K562 (cell line): ENCODE data around the gene IL17RA.

Source experiments
- BHLHE40 ChIP-seq: IDR thresholded peaks from 2 replicates; pipeline ENCODE4 v1.6.1; 2011; ENCODE audit warnings: low read length, improper control_type of control experiment
- BRF1 ChIP-seq: IDR thresholded peaks from 3 replicates; pipeline ENCODE4 v1.6.1; 2011; ENCODE audit warnings: borderline replicate concordance, mild to moderate bottlenecking; ENCODE audit not compliant: insufficient read length; ENCODE audit errors: extremely low read depth
- CC2D1A ChIP-seq: fragments of 450-650 bp; IDR thresholded peaks from 2 replicates; pipeline ENCODE4 v1.6.1; 2017; ENCODE audit warnings: mild to moderate bottlenecking
- JUND ChIP-seq, 2 experiments: IDR thresholded peaks; 2 replicates in 1 of 2; 3 replicates in 1 of 2; pipeline ENCODE4 v1.6.1; 2011; ENCODE audit warnings: borderline replicate concordance in 2 of 2, low read depth in 2 of 2, low read length in 2 of 2, improper control_type of control experiment in 1 of 2, missing biosample characterization in 1 of 2, missing genetic modification characterization in 1 of 2, missing genetic modification reagents in 1 of 2
- NUFIP1 ChIP-seq: fragments of 450-650 bp; IDR thresholded peaks from 2 replicates; pipeline ENCODE4 v1.6.1; 2018; ENCODE audit not compliant: partially characterized antibody
- POLR2AphosphoS5 ChIP-seq: IDR thresholded peaks from 2 replicates; pipeline ENCODE4 v1.6.1; 2011; ENCODE audit warnings: mild to moderate bottlenecking, low read depth, low read length, moderate library complexity; ENCODE audit not compliant: control insufficient read depth, insufficient read depth
- RAD21 ChIP-seq, 2 experiments: fragments of 250-450 bp in 1 of 2; fragments of 450-650 bp in 1 of 2; sonication (Bioruptor Pico) in 1 of 2; formaldehyde crosslinking in 1 of 2; IDR thresholded peaks in 1 of 2; conservative IDR thresholded peaks in 1 of 2; 2 replicates each; pipeline versions ENCODE4 v1.4.0 to v1.8.0; 2020 to 2022; ENCODE audit warnings: mild to moderate bottlenecking in 2 of 2, moderate library complexity in 1 of 2
- XRCC5 ChIP-seq: fragments of 200-400 bp; formaldehyde crosslinking; IDR thresholded peaks from 2 replicates; pipeline ENCODE4 v1.6.1; 2017; ENCODE audit warnings: low read depth, mild to moderate bottlenecking, low read length
- ZNF232 ChIP-seq: sonication (generic); formaldehyde crosslinking; IDR thresholded peaks from 2 replicates; pipeline ENCODE4 v1.8.0; 2022; ENCODE audit warnings: mild to moderate bottlenecking, missing genetic modification reagents
- ZNF274 ChIP-seq: IDR thresholded peaks from 2 replicates; pipeline ENCODE4 v1.6.1; 2011; ENCODE audit warnings: low read depth, mild to moderate bottlenecking, low read length, moderate library complexity, borderline replicate concordance
- ZNF766 ChIP-seq: fragments of 200-800 bp; sonication (Bioruptor generic); conservative IDR thresholded peaks from 2 replicates; pipeline ENCODE4 v1.6.1; 2016; ENCODE audit warnings: missing genetic modification characterization, missing compliant biosample characterization
- TF ChIP-seq, protein P1 (sequence below): fragments of 200-800 bp; sonication (Bioruptor generic); IDR thresholded peaks from 2 replicates; pipeline ENCODE4 v1.6.1; 2016; ENCODE audit warnings: missing genetic modification characterization, missing compliant biosample characterization
- TF ChIP-seq, protein P2 (sequence below), 3 experiments: IDR thresholded peaks in 2 of 3; conservative IDR thresholded peaks in 1 of 3; 2 replicates each; pipeline ENCODE4 v1.5.1; 2011 to 2012; ENCODE audit warnings: low read length in 3 of 3, mild to moderate bottlenecking in 3 of 3, control low read depth in 2 of 3, improper control_type of control experiment in 1 of 3, inconsistent platforms in 1 of 3, low read depth in 1 of 3, mixed read lengths in 1 of 3, moderate library complexity in 1 of 3; ENCODE audit not compliant: insufficient read depth in 2 of 3
- TF ChIP-seq, protein P3 (sequence below): fragments of 250-450 bp; sonication (Bioruptor Pico); IDR thresholded peaks from 2 replicates; pipeline ENCODE4 v1.8.0; 2021; ENCODE audit warnings: moderate library complexity, mild to moderate bottlenecking, inconsistent platforms

DNA sequence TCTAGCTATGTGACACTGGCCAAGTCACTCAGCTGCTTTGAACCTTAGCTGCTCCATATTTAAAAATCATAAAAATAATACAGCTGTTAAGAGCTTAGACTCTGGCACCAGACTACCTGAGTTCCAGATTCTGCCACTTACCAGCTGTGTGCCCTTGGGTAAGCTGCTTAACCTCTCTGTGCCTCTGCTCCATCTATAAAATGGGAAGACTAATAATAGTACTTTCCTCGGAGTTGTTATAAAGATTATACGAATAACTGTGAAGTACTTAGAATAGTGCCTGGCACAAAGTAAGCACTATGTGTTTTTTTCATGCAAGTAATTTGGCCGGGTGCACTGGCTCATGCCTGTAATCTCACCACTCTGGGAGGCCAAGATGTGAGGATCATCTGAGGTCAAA is 72.9 kb downstream of the IL17RA start:
- TF ChIP-seq POLR2AphosphoS5 (no peak), BRF1 (no peak), JUND (IDR thresholded peaks at IDR 0.05; ENCODE audit: borderline replicate concordance, low read depth, low read length) (no peak), JUND (tag; IDR thresholded peaks at IDR 0.05; ENCODE audit: borderline replicate concordance, low read depth, low read length) (no peak), ZNF766 (CRISPR knock-in tag) (no peak), RAD21 (CRISPR knock-in tag; conservative IDR thresholded peaks at IDR 0.05 in 1 of 2, IDR thresholded peaks at IDR 0.05 in 1 of 2) (no peak), ZNF232 (CRISPR knock-in tag) (no peak), CC2D1A (no peak), BHLHE40 (no peak), ZNF274 (no peak), XRCC5 (no peak), NUFIP1 (no peak)
- TF ChIP-seq, protein P1, sequence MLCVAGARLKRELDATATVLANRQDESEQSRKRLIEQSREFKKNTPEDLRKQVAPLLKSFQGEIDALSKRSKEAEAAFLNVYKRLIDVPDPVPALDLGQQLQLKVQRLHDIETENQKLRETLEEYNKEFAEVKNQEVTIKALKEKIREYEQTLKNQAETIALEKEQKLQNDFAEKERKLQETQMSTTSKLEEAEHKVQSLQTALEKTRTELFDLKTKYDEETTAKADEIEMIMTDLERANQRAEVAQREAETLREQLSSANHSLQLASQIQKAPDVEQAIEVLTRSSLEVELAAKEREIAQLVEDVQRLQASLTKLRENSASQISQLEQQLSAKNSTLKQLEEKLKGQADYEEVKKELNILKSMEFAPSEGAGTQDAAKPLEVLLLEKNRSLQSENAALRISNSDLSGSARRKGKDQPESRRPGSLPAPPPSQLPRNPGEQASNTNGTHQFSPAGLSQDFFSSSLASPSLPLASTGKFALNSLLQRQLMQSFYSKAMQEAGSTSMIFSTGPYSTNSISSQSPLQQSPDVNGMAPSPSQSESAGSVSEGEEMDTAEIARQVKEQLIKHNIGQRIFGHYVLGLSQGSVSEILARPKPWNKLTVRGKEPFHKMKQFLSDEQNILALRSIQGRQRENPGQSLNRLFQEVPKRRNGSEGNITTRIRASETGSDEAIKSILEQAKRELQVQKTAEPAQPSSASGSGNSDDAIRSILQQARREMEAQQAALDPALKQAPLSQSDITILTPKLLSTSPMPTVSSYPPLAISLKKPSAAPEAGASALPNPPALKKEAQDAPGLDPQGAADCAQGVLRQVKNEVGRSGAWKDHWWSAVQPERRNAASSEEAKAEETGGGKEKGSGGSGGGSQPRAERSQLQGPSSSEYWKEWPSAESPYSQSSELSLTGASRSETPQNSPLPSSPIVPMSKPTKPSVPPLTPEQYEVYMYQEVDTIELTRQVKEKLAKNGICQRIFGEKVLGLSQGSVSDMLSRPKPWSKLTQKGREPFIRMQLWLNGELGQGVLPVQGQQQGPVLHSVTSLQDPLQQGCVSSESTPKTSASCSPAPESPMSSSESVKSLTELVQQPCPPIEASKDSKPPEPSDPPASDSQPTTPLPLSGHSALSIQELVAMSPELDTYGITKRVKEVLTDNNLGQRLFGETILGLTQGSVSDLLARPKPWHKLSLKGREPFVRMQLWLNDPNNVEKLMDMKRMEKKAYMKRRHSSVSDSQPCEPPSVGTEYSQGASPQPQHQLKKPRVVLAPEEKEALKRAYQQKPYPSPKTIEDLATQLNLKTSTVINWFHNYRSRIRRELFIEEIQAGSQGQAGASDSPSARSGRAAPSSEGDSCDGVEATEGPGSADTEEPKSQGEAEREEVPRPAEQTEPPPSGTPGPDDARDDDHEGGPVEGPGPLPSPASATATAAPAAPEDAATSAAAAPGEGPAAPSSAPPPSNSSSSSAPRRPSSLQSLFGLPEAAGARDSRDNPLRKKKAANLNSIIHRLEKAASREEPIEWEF (CRISPR knock-in tag) = no peak
- TF ChIP-seq, protein P2, sequence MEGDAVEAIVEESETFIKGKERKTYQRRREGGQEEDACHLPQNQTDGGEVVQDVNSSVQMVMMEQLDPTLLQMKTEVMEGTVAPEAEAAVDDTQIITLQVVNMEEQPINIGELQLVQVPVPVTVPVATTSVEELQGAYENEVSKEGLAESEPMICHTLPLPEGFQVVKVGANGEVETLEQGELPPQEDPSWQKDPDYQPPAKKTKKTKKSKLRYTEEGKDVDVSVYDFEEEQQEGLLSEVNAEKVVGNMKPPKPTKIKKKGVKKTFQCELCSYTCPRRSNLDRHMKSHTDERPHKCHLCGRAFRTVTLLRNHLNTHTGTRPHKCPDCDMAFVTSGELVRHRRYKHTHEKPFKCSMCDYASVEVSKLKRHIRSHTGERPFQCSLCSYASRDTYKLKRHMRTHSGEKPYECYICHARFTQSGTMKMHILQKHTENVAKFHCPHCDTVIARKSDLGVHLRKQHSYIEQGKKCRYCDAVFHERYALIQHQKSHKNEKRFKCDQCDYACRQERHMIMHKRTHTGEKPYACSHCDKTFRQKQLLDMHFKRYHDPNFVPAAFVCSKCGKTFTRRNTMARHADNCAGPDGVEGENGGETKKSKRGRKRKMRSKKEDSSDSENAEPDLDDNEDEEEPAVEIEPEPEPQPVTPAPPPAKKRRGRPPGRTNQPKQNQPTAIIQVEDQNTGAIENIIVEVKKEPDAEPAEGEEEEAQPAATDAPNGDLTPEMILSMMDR (IDR thresholded peaks at IDR 0.05 in 2 of 3, conservative IDR thresholded peaks at IDR 0.05 in 1 of 3; ENCODE audit: insufficient read depth in 2 of 3, low read depth in 1 of 3, low read length in 3 of 3) = no peak
- TF ChIP-seq, protein P3, sequence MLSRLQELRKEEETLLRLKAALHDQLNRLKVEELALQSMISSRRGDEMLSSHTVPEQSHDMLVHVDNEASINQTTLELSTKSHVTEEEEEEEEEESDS = no peak
